Uterus (tissue), 2 donors: Measurements from ENCODE around the gene TFAP2D.

Experiments used
- POLR2A ChIP-seq, 2 donors: fragments of 450-650 bp; IDR thresholded peaks; one replicate each; pipeline ENCODE4 v1.6.1; 2016; ENCODE audit warnings: antibody characterized with exemption in 2 of 2, mild to moderate bottlenecking in 1 of 2, moderate library complexity in 1 of 2
- TF ChIP-seq, protein P1 (sequence below), 4 experiments: fragments of 200-600 bp in 2 of 4; fragments of 450-650 bp in 2 of 4; sonication (generic) in 2 of 4; IDR thresholded peaks; one replicate each; pipeline ENCODE4 v1.5.1; 2016 to 2019; ENCODE audit warnings: antibody characterized with exemption in 4 of 4, mild to moderate bottlenecking in 2 of 4, moderate library complexity in 1 of 4

DNA sequence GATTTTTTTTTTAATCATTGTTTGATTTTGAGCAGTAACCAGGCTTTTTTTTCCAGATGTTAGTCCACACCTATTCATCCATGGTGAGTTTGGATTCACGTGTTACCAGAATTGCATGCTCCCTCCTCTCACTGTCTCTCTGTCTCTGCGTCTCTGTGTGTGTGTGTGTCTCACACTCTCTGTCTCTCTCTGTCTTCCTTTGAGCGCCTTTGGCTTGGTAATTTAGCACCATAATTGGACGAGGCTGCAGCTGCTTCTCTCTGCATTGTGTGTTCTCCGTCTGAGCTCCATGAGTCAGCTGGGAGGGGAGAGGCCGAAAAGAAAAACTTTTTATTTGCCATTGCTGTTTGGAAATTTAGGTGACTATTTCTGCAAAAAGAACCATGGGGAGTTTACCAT is 108.8 kb downstream of the TFAP2D start:
- TF ChIP-seq, protein P1, sequence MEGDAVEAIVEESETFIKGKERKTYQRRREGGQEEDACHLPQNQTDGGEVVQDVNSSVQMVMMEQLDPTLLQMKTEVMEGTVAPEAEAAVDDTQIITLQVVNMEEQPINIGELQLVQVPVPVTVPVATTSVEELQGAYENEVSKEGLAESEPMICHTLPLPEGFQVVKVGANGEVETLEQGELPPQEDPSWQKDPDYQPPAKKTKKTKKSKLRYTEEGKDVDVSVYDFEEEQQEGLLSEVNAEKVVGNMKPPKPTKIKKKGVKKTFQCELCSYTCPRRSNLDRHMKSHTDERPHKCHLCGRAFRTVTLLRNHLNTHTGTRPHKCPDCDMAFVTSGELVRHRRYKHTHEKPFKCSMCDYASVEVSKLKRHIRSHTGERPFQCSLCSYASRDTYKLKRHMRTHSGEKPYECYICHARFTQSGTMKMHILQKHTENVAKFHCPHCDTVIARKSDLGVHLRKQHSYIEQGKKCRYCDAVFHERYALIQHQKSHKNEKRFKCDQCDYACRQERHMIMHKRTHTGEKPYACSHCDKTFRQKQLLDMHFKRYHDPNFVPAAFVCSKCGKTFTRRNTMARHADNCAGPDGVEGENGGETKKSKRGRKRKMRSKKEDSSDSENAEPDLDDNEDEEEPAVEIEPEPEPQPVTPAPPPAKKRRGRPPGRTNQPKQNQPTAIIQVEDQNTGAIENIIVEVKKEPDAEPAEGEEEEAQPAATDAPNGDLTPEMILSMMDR (IDR thresholded peaks at IDR 0.05): no peak
- no peak for TF ChIP-seq POLR2A (IDR thresholded peaks at IDR 0.05)
